Measurements from ENCODE around the gene RPL36A. TPM values are rescaled to one million over a fixed set of nuclear protein-coding genes. Genes with fewer than 3 reads are reported as not detected.

The RPL36A gene
- total RNA-seq, 1 donor from 2014 or later: 361 TPM

DNA sequence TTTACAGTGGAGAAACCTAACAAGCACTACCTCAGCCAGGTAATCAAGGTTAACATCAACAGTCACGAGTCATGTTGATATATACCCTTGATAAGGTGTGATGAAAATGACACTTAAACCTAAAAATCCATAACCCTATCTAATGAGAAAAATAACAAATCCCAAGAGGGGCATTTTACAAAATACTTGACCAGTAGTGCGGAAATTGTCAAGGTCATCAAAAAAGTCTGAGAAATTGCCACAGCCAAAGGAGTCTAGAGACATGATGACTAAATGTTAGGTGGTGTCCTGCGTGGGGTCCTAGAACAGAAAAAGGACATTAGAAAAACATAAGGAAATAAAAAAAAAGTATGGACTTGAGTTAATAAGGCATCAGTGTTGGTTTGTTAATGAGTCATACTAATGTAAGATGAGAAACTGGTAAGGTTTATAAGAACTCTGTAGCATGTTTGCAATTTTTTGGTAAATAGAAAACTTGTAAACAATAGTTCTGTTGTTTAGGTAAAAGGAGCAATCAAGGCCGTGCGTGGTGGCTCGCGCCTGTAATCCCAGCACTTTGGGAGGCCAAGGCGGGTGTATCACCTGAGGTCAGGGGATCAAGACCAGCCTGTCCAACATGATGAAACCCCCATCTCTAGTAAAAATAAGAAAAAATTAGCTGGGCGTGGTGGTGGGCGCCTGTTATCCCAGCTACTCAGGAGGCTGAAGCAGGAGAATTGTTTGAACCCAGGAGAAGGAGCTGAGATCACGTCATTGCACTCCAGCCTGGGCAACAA is 2.9 kb downstream of the RPL36A start:
- ATAC-seq: no peak

DNA sequence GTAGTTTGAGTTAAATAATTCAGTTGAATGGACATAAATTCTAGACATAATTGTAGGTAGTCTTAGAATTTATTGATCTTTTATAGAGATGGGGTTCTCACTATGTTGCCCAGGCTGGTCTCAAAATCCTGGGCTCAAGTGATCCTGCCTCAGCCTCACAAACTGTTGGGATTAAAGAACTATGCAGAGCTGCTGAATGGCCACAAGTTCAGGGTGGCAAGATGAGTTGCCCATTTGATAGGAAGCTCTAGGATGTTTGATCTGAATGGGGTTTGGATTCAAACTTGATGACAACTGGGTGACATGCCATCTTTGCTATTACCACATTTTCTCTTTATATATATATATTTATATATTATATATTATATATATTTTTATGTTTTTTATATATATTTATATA is 3.6 kb downstream of the RPL36A start:
- no peak for ATAC-seq

DNA sequence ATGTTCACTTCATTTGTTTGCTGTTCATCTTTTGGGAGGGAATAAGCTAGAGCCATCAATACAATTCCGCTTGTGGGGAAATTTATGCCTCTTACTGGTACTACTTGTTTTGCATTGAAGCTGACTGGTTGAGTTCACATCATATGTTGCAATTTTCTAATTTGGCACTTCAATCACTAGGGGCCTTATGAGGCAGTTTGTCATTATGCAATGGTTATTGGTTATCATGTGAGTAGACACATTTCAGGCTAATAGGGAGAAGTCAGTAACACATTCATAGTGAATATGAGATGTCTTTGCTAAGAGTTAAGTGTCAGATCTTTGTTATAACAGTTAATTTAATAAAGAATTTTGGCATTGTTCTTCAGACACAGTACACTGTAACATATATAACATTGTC is 5.0 kb downstream of the RPL36A start:
- peak; percentile 27 for ATAC-seq

DNA sequence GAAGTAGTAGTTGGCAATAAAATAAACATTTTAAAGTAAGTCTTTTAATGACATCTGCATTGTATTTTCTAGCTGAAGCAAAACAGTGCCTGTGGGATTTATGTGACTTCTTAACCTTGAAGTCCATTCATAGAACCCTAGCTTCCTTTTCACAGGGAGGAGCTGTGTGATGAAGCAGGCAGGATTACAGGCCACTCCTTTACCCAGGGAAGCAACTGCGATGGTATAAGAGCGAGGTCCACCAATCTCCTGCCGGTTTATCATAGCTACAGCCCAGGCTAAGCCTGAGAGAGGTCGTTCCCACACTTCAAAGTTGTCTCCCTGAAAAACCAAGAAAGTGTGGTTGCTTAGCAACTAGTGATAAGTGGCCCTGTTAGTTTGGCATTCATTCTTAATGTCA is 7.0 kb downstream of the RPL36A start:
- ATAC-seq: peak; percentile 82

DNA sequence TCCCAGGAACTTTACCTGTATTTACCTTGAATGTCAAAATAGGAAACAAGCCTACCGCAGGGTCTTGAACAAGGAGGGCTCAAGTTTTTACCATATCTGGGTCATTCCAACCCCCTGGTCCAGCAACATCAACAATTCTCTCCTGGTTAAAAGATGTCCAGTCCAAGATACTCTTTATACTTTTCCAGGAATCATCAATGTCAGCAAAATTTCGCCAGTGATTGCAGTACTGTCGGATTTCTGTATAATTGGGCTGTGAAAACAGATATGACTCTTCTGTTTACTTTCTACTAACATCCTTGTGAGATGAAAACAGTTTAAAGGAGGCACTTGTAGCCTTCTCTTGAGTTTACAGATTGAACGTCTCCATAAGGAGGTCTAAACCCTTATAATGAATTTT is 7.9 kb downstream of the RPL36A start:
- ATAC-seq: no peak

DNA sequence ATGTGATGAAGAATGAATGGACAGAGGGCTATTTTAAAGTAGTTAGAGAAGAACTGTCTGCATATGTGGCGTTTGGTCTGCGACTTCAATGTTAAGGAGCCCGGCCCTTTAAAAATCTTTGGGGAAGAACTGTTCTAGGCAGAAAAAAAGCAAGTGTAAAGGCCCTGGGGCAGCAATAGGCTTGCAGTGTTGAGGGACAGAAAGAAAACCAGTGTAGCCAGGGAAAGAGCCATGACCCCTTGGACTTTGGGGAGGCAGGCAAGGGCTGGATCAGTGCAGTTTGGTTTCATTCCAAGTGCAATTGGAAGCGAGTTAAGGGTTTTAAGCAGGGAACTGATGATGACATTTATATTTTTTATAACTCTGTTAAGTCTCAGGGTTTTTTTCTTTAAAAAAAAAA is 9.0 kb downstream of the RPL36A start:
- ATAC-seq: no peak

DNA sequence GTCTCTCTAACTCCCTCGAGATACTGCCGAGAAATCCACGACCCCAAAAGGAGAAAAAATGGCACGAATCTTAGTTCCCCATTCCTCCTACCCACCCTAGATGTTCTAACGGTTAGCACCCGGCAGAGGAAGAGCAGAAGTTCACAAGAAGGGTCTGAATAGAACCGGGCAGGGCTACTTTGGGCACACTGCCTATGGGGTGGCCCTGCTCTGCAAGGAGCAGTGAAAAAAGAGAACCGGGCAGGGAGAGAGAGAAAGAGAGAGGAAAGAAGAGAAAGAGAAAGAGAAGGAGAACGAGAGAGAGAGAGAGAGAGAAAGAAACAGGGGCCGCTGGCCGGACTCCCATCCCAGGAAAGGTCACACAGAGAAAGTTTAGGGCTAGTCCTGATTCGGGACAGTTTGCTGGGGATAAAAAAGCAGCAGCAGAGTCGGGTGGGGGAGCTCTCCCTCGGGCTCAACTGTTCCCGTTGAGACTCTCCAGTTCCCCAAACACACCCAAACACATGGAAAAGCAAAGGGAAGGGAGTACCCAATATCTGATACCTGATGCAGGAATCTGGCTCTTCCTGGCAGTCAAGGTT is 16.4 kb downstream of the RPL36A start:
- no peak for ATAC-seq

DNA sequence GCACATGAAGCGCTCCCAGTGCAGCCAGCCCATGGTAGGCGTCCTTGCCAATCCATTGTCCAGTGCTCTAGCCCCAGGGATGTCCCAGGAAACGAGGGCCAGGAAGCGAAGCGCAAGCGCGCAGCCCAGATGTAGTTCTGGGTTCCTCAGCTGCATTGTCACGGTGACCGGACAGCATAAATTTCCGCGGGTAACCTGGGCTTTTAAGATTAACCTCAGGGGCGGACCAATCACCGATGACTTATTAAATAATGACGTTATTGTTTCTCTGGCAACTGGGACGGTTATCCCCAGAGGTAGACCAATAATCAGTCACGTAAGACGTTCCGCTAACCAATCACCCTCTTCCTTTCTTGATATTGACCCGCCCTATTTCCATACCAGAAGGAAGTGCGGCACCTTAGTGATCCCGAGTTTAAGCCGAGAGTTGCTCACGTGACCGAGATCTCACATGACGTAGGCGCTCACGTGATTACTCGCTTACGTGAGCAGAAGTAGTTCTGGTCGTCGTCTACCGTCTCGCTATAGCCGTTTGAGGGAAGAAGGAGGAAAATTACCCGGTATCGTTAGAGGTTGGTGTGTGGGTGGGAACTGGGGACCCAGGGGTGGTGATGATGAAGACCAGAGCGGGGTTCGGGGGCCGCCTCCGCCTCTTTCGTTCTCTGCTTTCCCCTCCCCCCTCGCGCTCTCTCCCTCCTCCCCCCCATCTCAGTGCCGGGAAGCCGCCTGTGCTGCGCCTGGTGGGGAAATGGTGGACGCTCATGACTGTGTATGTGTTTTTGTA is 17.1 kb downstream of the RPL36A start, which contains the start of the genes GLA and HNRNPH2:
GLA (minus strand) TSS at position 178 of the 784 bp plus-strand sequence; CDS start at position 156, 22 bp downstream.
HNRNPH2 (plus strand) TSS at position 475 of the 784 bp plus-strand sequence. CDS start 3,767 bp downstream, outside the sequence.
- peak; percentile 99 for ATAC-seq

DNA sequence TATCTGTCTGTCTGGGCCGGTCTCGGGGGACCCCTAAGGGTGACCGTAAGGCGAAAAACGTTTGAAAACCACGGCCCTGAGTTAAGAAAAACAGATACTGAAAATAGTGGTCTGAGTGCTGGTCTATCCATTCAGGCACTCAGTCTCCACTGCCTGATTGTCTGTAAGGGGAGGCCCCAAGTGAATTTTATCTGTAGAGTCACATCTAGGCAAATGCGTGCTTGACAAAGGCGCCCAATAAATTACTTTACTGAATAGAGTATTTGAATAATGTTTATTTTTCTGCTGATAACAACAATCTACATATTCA is 17.7 kb downstream of the RPL36A start:
- no peak for ATAC-seq

DNA sequence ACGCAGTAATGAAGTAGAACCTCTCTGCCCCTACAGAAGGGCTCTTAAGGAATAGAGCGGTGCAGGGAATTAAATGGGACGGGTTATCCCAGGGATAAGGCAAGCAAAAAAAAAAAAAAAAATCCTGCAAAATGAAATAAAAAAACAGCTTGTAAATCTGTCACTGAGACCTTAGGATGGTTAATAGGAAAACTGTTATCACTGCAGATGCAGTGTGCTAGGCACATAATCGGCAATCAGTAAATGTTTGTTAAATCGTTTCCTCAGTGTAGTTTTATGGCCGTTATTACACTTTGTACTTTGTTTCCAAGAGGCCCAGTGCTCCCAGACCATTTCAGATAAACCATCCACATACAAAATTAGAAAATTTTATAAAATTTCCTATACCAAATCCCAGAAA is 18.2 kb downstream of the RPL36A start:
- no peak for ATAC-seq

DNA sequence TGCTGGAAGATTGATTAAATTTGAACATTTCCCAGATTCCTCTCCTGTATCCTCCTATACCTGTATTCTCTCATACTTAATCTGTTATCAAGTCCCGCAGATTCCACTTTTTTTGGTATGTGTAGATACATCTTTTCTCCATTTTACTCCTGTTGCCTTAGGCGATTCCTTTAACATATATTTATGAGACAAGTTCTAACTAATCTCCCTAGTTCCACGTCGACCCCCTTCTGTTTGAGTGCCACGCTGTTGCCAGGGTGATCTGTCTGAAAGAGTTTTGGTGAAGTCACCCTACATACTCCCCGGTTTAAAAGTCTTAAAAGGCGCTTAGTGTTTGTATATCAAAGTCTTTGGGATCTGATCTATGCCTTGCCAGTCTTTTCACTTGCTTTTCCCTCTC is 19.6 kb downstream of the RPL36A start:
- no peak for ATAC-seq

DNA sequence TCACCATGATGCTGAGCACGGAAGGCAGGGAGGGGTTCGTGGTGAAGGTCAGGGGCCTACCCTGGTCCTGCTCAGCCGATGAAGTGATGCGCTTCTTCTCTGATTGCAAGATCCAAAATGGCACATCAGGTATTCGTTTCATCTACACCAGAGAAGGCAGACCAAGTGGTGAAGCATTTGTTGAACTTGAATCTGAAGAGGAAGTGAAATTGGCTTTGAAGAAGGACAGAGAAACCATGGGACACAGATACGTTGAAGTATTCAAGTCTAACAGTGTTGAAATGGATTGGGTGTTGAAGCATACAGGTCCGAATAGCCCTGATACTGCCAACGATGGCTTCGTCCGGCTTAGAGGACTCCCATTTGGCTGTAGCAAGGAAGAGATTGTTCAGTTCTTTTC is 21.2 kb downstream of the RPL36A start:
- no peak for ATAC-seq

DNA sequence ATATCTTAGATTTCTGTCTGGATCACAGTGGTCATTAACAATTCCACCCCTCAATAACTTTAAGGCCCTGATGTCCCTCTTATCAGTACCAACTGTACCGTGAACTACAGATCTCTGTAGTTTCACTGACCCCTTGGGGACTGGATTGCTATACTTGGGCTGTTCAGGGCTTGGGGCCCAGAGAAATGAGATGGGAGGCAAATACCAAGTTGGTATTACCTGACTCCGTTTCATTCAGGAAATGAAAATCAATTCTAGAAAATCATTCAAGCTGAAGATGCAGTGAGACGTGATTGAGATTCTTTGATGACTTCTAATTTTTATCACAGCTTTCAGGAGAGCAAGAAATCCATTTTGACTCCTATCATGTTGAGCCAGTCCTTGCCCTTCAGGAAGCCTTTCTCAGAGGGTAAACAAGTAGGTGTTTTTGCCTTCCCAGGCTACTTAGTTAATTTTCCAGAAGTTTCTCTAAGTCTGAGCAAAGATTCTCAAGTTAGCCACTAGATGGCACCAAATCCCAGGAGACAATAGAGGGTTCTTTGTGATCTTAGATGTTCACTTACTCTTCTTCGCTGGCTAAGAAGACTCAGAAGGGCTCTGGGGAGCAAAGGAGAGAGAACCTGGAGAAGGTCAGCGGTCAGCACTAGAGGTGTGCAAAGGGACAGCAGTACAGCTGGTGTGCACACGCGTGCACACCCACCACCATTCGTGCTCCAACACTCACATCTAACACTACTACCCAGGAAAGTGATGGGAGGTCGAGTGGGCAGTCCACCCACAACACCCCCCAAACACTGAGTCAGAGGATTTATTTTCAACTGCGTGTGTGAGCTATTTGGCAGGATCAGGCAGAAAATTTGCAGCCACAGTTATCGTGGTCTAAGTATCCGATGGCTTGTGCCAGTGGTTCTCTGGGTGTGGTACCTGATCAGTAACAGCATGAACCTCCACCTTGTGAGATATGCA is 24.7 kb downstream of the RPL36A start:
- peak; percentile 72 for ATAC-seq

DNA sequence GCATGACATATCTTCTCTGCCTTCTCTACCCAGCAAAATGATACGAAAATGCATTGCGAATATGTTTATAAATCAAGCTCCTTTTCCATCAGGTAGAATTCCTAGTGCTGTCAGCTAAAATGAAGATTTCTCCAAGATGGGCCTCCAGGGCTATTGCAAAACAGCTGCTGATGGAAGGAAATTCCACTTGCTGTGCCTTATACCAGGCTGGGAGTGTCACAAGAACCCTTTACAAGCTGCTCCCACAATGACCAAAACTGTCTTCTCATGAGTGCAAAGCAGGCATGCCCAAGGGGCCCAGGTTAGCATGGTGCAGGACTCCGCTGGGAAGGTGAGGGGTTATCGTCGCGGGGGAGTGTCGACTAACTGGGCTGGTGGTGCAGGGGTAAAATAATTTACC is 25.9 kb downstream of the RPL36A start:
- no peak for ATAC-seq

DNA sequence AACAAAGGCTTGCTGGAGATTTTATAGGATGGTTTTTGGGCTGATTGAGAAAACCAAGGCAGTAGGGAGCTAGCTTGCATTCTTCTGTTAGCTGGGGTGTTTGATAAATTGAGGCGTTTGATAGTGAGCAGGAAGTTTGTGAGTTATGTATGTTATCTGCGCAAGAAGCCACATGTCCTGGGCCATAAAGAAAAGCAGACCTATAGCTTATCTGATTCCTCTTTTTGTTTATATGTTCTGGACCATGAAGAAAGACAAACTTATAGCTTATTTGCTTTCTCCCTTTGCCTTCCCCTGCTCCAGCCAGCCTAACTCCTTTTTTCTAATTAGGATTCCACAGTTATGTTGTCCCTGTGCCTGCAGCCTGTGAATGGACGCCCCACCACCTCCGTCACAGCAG is 26.4 kb downstream of the RPL36A start:
- no peak for ATAC-seq

DNA sequence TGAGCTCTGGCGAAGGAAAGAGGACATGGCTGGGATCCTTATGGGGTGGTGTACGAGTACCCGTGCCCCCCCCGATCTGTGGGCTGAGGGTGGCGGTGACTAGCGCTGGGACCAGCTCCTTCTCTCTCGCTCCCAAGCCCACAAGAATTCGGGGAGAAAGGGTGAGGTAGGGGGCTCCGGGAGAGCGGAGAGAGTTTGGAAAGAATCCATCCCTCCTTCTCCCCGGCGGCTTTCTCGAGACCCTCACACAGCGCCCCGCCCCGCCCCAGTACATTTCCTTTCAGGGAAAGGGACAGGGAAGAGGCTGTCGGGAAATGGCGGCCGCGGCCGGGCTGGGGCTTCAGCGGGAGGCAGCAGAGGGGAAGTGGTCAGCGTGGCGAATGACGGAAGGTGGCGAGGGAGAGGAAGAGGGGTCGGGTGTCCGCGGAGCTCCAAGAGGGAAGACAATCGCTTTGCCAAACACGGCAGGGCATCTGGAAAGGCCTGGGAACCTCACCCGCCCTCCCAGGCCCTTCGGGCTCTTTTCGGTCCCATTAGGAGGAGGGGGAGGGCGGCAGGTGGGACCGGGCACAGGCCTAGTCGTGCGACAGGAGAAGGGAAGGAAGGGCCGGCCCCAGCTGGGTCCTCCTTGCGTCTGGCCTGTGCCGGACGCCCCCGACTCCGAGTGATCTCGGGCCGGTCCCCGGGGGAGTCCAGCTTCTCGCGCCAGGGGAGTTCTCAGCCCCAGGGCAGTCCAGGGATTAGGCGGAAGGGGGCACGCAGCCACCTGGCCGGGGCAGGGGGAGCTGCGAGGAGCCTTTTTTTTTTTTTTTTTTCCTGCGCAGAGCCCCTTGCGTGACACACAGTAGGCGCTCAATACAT is 27.4 kb downstream of the RPL36A start:
- peak; percentile 55 for ATAC-seq

DNA sequence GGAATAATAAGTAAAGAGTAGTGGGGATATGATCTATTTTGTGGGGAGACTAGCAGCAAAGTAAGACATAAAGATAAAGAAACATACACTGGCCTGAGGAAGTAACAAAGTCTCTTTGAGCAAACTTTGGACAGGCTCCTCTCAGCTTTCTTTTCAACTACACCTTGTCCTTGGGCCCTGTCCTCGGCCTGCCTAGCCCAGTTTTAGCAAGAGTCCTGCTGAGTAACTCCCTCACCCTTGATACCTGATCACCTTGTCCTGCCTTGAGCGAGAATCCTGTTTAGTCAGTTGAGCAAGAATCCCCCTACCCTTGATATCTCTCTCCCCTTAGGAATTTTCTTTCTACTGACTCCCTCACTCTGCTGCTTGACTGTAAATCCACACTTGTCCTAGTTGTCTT is 28.7 kb downstream of the RPL36A start:
- no peak for ATAC-seq

DNA sequence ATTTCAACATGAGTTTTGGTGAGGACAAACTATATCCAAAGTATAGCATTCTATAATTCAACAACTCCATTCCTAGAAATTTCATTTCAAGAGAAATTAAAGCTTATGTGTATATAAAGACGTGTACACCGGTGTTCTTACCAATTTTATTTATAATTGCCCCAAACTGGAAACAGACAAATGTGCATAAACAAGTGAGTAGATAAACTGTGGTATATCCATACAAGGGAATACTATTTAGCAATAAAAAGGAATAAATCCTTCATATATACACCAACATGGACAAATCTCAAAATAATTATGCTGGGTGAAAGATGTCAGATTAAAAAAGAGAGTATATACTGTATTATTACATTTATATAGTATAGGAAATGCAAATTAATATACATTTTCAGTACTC is 37.1 kb downstream of the RPL36A start:
- no peak for ATAC-seq

DNA sequence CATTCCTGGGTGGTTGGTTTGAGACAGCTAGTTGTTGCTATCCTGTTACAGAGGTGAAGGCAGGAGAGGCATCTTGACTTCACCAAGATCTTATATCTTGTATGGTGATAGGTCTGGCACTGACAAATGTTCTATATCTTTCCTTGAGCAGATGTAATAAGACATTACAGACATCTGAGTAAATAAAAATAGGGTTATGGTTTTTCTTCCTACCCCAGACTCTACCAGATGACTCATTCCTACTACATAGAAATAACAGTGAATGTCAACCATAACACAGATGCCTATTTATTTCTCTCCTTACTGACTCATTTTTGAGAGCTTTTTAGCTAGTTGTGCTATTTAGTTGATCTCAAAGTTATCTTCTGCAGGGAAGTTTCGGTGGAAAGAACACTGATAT is 39.1 kb downstream of the RPL36A start:
- no peak for ATAC-seq

DNA sequence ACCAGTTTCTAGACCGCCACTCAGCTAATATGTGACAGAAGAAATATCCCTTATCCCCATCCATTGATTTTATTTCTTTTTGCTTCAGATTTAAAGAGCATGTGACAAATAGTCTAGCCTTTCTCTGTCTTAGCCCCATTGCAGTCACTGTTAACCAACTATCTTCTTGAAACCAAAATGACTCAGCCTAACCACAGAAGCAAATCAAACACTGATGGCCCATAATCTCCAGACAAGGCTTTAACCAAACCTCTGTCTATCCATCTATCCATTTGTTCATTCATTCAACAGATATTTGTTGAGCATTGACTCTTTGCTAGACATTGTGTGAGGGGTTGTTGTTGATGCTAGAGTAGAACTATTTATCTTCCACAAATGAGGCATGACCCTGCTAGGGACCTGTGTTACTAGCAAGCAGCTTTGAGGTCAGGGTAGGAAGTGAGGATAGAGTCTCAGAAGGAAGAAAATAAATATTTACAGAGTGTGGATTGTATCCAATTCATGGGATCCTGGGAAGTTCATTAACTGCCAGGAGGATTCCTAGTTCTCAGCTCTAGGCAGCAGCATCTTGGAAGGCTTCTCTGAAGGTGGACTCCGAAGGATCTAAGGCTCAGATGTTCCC is 39.8 kb downstream of the RPL36A start:
- no peak for ATAC-seq

DNA sequence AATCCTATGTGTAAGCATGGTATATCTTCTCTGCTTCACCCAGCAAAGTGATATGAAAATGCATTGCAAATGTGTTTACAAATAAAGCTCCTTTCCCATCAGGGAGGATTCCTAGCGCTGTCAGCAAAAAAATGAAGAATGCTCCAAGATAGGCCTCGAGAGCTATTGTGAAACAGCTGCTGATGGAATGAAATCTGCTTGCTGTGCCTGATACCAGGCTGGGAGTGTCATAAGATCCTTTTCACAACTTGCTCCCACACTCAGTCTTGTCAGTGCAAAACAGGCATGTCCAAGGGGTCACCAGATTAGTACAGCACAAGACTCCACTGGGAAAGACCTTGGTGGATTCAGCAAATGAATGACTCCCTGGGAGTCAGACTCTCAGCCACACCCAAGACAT is 51.3 kb downstream of the RPL36A start:
- ATAC-seq: no peak
